H1 (cell line): ENCODE results near the gene CDKN1B. TPM values are rescaled to one million over a fixed set of nuclear protein-coding genes. Genes with fewer than 3 reads are reported as not detected.

ENCODE experiments used
- KDM4A ChIP-seq: IDR thresholded peaks from one replicate; pipeline ENCODE4 v1.7.1; 2012; ENCODE audit warnings: low read depth, mild to moderate bottlenecking, moderate library complexity, low read length, inconsistent platforms; ENCODE audit not compliant: severe bottlenecking
- RBBP5 ChIP-seq: IDR thresholded peaks from 2 replicates; pipeline ENCODE4 v1.7.1; 2012; ENCODE audit warnings: low read depth, mild to moderate bottlenecking, inconsistent platforms, low read length, moderate library complexity, borderline replicate concordance
- RFX5 ChIP-seq: IDR thresholded peaks from 2 replicates; pipeline ENCODE4 v1.6.1; 2011; ENCODE audit warnings: low read depth, low read length, improper control_type of control experiment, borderline replicate concordance
- polyA plus RNA-seq, 7 experiments: library from polyadenylated mRNA; depleted of rRNA in 3 of 7; stranded (reverse) in 5 of 7; unstranded in 2 of 7; fragments of >200 nt in 5 of 7; fragments of 200-250 nt in 2 of 7; gene quantifications; 1 replicate in 5 of 7; 2 replicates in 1 of 7; 4 replicates in 1 of 7; pipeline versions ENCODE4 v1.2.1 to v1.2.3, GENCODE V29; 2011 to 2013; ENCODE audit warnings: missing spikeins in 2 of 7, mixed read lengths in 2 of 7
- total RNA-seq: library from RNA; stranded (reverse); fragmentation: NEBNext Ultra II Directional; extraction: Animal tissue kit (Norgen Biotek cat#: 25700); gene quantifications from 2 replicates; pipeline ENCODE4 v1.2.1, GENCODE V29; 2021

CDKN1B gene
- total and polyA plus RNA-seq, 2 of the 8 experiments (the other 6 are each of a cell fraction or from before 2014, with no cell fraction given): 6.5 to 27.2 TPM

DNA sequence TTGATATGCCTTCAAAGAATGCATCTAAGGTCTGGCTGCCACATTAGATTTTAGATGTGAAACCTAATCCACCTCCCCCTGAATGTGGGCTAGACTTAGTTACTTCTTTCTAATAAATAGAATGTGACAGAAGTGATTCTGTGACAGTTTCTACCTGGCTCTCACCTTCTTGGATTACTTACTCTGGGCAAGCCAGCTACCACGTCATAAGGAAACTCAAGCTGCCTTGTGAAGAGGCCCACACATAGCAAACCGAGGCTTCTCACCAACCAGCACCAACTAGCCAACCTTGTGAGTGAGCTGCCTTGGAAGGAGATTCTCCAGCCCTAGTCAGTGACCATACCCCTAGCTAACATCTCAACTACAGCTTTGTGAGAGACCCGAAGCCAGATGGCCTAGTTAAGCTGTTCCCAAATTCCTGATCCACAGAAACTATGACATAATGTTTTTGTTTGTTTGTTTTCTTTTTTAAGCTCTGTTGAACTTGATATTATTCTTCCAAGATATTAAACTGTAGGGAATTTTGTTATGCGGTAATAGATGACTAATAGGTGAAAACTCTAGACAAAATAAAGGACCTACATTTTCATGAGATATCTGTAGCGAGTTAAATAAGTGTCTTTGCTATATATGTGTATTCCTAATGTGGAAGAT, 27.4 kb upstream of the CDKN1B start (continued):
- TF ChIP-seq KDM4A (no peak), RFX5 (no peak), RBBP5 (no peak)
